Tibial nerve (tissue), 4 donors: ENCODE results near the gene PSMD2. TPM values are rescaled to one million over a fixed set of nuclear protein-coding genes. Genes with fewer than 3 reads are reported as not detected.

Experiments used
- DNase-seq, 2 donors: peaks; one replicate each; pipeline ENCODE4 v3.0.0-alpha.2; 2019; ENCODE audit warnings: low spot score in 2 of 2
- H3K27ac ChIP-seq, 4 donors: fragments of 200-600 bp; sonication (generic) in 3 of 4; one replicate each; pipeline ENCODE4 v1.5.1; 2017 to 2019; ENCODE audit warnings: mild to moderate bottlenecking in 1 of 4
- H3K27me3 ChIP-seq, 2 donors: fragments of 200-600 bp; sonication (generic) in 1 of 2; one replicate each; pipeline versions ENCODE4 v1.5.1 to v1.6.0; 2017 to 2019
- H3K36me3 ChIP-seq, 3 donors: fragments of 200-600 bp; sonication (generic); one replicate each; pipeline ENCODE4 v1.5.1; 2018 to 2019
- H3K4me1 ChIP-seq, 4 donors: fragments of 200-600 bp; sonication (generic) in 3 of 4; one replicate each; pipeline ENCODE4 v1.5.1; 2017 to 2019
- H3K4me3 ChIP-seq, 4 donors: fragments of 200-600 bp; sonication (generic) in 3 of 4; one replicate each; pipeline ENCODE4 v1.5.1; 2017 to 2019; ENCODE audit warnings: mild to moderate bottlenecking in 1 of 4, moderate library complexity in 1 of 4
- H3K9me3 ChIP-seq, 4 donors: fragments of 200-600 bp; sonication (generic) in 3 of 4; one replicate each; pipeline ENCODE4 v1.5.1; 2017 to 2019
- EP300 ChIP-seq, 2 donors: sonication (generic); formaldehyde crosslinking; IDR thresholded peaks; one replicate each; pipeline ENCODE4 v1.6.1; 2017; ENCODE audit warnings: antibody characterized with exemption in 2 of 2, mild to moderate bottlenecking in 1 of 2
- POLR2A ChIP-seq, 2 donors: fragments of 450-650 bp; IDR thresholded peaks; one replicate each; pipeline ENCODE4 v1.6.1; 2017; ENCODE audit warnings: antibody characterized with exemption in 2 of 2, mild to moderate bottlenecking in 2 of 2, moderate library complexity in 2 of 2
- WGBS, 2 donors: methylation state at CpG; one replicate each; pipeline ENCODE4 v1.1.5; 2018; 5-methylcytosine and 5-hydroxymethylcytosine counted together
- total RNA-seq, 4 donors: library from RNA; depleted of rRNA; stranded (reverse); fragments of >200 nt; gene quantifications; one replicate each; pipeline ENCODE4 v1.1.0, GENCODE V29; 2016
- TF ChIP-seq, protein P1 (sequence below), 5 experiments: fragments of 200-600 bp in 3 of 5; fragments of 450-650 bp in 2 of 5; sonication (generic) in 3 of 5; IDR thresholded peaks; one replicate each; pipeline ENCODE4 v1.5.1; 2016 to 2019; ENCODE audit warnings: antibody characterized with exemption in 5 of 5, mild to moderate bottlenecking in 3 of 5, moderate library complexity in 2 of 5

The PSMD2 gene
- total RNA-seq, 4 donors from 2014 or later: 122 to 226 (median 152) TPM

DNA sequence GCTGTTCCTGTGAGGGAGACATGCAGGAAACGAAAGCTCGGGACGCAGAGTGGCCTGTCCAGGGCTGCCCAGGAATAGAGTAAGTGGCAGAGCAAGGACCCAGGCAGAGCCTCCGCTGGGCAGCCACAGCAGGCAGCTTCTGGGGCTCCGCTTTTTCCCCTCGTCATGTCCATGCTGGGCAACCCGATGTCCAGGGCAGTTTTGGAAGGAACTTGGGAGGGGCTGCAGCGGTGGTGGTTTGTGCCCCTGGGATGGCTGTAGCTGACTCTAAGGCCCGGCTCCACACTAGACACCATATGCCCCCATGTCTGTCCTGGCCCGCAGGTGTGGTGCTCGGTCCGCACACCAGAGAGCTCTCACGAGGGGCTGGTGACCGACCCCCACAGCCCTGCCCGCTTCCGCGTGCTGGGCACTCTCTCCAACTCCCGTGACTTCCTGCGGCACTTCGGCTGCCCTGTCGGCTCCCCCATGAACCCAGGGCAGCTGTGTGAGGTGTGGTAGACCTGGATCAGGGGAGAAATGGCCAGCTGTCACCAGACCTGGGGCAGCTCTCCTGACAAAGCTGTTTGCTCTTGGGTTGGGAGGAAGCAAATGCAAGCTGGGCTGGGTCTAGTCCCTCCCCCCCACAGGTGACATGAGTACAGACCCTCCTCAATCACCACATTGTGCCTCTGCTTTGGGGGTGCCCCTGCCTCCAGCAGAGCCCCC, 7.1 kb upstream of the PSMD2 start:
- no peak for DNase-seq
- H3K4me1 ChIP-seq: peaks cover 0 to 4% (median 0%) of the 10 kb centered on the region in 4 donors
- H3K4me3 ChIP-seq: no peak overlapping the region
- WGBS, 2 donors: 87 to 92% methylated on average over 19 to 20 of the region's 21 CpGs
- no peak for TF ChIP-seq EP300 (IDR thresholded peaks at IDR 0.05)
- H3K27me3 ChIP-seq: peaks cover 0 to 26% of the 10 kb centered on the region in 2 donors
- H3K9me3 ChIP-seq: no peaks in the 10 kb centered on the region
- H3K36me3 ChIP-seq: no peaks in the 10 kb centered on the region
- H3K27ac ChIP-seq: no peak overlapping the region

DNA sequence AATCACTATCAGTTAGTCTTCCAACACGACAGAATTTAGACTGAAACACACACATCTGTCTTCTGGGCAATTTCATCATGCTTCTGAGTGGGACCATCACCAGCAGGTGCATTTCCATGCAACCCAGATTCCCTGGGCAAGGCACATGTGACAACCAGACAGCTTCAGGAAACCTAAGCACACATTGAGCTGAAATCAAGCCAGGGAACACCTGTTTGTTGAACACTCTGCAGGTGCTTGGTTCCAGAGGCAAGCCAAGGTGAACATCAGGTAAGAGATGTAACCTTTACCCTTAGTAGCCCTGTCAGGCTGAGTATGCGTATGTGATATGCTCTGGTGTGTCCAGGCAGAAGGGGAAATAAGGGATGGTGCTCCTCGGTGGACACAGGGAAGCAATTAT, 3.3 kb upstream of the PSMD2 start:
- WGBS, 2 donors: 58 to 77% methylated on average over 3 of the region's 3 CpGs
- H3K4me1 ChIP-seq: peaks cover 3 to 19% (median 9%) of the 10 kb centered on the region in 4 donors
- no peak for DNase-seq
- TF ChIP-seq POLR2A (IDR thresholded peaks at IDR 0.05) (no peak), EP300 (IDR thresholded peaks at IDR 0.05) (no peak)
- TF ChIP-seq, protein P1, sequence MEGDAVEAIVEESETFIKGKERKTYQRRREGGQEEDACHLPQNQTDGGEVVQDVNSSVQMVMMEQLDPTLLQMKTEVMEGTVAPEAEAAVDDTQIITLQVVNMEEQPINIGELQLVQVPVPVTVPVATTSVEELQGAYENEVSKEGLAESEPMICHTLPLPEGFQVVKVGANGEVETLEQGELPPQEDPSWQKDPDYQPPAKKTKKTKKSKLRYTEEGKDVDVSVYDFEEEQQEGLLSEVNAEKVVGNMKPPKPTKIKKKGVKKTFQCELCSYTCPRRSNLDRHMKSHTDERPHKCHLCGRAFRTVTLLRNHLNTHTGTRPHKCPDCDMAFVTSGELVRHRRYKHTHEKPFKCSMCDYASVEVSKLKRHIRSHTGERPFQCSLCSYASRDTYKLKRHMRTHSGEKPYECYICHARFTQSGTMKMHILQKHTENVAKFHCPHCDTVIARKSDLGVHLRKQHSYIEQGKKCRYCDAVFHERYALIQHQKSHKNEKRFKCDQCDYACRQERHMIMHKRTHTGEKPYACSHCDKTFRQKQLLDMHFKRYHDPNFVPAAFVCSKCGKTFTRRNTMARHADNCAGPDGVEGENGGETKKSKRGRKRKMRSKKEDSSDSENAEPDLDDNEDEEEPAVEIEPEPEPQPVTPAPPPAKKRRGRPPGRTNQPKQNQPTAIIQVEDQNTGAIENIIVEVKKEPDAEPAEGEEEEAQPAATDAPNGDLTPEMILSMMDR (IDR thresholded peaks at IDR 0.05): no peak
- peaks cover 0 to 4% (median 0%) of the 10 kb centered on the region in 3 donors for H3K36me3 ChIP-seq
- H3K9me3 ChIP-seq: no peaks in the 10 kb centered on the region
- no peak overlapping the region for H3K4me3 ChIP-seq
- H3K27ac ChIP-seq: no peak overlapping the region
- H3K27me3 ChIP-seq: no peaks in the 10 kb centered on the region

DNA sequence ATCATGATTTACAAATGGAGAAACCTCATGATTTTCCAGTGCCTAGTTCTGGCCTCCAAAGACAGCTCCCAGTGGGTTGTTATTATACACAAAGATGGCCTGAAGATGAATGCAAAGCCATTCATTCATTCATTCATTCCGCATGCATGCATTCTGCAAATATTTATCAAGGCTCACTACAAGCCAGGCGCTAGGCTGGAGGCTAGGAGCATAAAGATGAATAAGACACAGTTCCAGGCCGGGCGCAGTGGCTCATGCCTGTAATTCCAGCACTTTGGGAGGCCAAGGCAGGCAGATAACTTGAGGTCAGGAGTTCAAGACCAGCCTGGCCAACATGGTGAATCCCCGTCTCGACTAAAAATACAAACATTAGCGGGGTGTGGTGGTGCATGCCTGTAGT, 2.4 kb upstream of the PSMD2 start:
- Histone ChIP-seq H3K27me3 (no peaks in the 10 kb centered on the region), H3K36me3 (peaks cover 0 to 11% (median under 1%) of the 10 kb centered on the region in 3 donors), H3K4me1 (peaks cover 3 to 22% (median 10%) of the 10 kb centered on the region in 4 donors), H3K9me3 (no peaks in the 10 kb centered on the region), H3K4me3 (no peak overlapping the region), H3K27ac (no peak overlapping the region)
- 67 to 78% methylated on average over 5 to 7 of the region's 7 CpGs for WGBS, 2 donors
- DNase-seq: no peak
- no peak for TF ChIP-seq POLR2A (IDR thresholded peaks at IDR 0.05)
- TF ChIP-seq EP300 (IDR thresholded peaks at IDR 0.05): no peak
- TF ChIP-seq, protein P1 (IDR thresholded peaks at IDR 0.05): no peak

DNA sequence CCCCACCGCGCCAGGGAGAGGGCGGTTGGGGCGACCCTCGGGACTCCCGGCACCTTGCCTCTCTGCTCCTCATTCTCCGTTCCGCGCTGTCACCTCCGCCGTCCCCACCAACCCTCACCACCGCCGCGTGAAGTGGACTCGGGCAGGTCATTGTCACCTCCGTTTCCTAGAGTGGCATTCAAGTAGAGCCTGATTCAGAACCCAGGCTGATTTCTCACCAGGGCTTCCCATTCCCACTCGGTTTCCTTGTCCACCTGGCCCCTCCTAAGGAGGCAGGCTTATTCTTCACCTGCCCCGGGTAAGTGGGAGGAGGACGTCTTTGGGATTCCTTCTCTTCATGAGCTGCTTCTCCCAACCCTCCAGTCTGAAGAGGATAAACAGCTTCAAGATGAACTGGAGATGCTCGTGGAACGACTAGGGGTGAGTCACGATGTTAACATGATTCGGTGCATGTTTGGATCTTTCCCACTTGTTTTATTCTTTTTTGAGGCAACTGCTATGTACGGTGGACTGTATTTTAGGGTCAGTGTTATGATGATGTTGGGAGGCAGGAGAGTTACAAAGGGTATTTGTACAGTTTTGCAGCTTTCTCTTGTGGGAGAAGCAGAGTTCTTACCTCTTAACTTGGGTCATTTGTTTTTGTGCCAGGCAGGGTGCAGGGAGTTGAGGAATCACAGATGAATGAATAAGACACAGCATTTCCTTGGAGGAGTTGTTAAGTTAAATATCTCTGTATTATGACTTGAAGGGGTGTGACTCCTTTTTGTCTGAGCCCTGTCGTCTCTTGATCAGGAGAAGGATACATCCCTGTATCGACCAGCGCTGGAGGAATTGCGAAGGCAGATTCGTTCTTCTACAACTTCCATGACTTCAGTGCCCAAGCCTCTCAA, 692 bp downstream of the PSMD2 start:
- Histone ChIP-seq H3K27ac (peak overlapping the region in 3 of 4 donors; percentile 71 to 85 (median 83)), H3K4me3 (peak overlapping the region; percentile 66 to 90 (median 86)), H3K9me3 (no peaks in the 10 kb centered on the region), H3K36me3 (peaks cover 4 to 42% (median 25%) of the 10 kb centered on the region in 3 donors), H3K4me1 (peaks cover 3 to 22% (median 10%) of the 10 kb centered on the region in 4 donors), H3K27me3 (no peaks in the 10 kb centered on the region)
- no peak for TF ChIP-seq EP300 (IDR thresholded peaks at IDR 0.05)
- TF ChIP-seq, protein P1 (IDR thresholded peaks at IDR 0.05): no peak
- TF ChIP-seq POLR2A (IDR thresholded peaks at IDR 0.05): no peak
- DNase-seq: no peak
- WGBS, 2 donors: 14 to 15% methylated on average over 29 of the region's 29 CpGs

DNA sequence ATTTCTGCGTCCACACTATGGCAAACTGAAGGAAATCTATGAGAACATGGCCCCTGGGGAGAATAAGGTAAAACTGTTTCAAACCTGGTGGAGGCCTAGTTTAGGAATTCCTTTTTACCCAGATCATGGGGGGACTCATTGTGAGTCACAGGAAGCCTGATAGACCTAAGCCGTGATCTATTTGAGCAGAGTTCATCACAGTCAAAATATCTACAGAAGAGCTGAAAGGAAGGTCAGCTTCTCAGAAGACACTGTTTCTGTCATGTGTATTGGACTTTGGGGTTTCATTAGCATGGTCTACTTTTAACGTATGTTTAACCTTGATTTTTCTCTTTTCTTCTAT, 1.3 kb downstream of the PSMD2 start:
- Histone ChIP-seq H3K4me1 (peaks cover 3 to 22% (median 10%) of the 10 kb centered on the region in 4 donors), H3K36me3 (peaks cover 4 to 48% (median 25%) of the 10 kb centered on the region in 3 donors), H3K27ac (no peak overlapping the region), H3K9me3 (no peaks in the 10 kb centered on the region), H3K27me3 (no peaks in the 10 kb centered on the region), H3K4me3 (peak overlapping the region in 1 of 4 donors; percentile 90)
- no peak for TF ChIP-seq EP300 (IDR thresholded peaks at IDR 0.05)
- TF ChIP-seq, protein P1 (IDR thresholded peaks at IDR 0.05): no peak
- TF ChIP-seq POLR2A (IDR thresholded peaks at IDR 0.05): no peak
- WGBS, 2 donors: 73 to 74% methylated on average over 3 of the region's 3 CpGs
- no peak for DNase-seq
